BE2C (cell line): Measurements from ENCODE around the gene METTL22.

Experiments used
- DNase-seq: peaks from one replicate; pipeline ENCODE4 v3.0.0-alpha.2; 2020
- H3K27me3 ChIP-seq: fragments of 250-450 bp; sonication (Bioruptor Pico); 2 replicates; pipeline ENCODE4 v1.5.1; 2020; ENCODE audit warnings: mild to moderate bottlenecking
- H3K36me3 ChIP-seq: fragments of 250-450 bp; sonication (Bioruptor Pico); 2 replicates; pipeline ENCODE4 v1.5.1; 2020; ENCODE audit warnings: mild to moderate bottlenecking
- H3K4me1 ChIP-seq: fragments of 250-450 bp; sonication (Bioruptor Pico); 2 replicates; pipeline ENCODE4 v1.5.1; 2020
- H3K4me3 ChIP-seq: 2 replicates; pipeline ENCODE4 v1.5.1; 2011; ENCODE audit warnings: low read depth, low read length
- H3K9me3 ChIP-seq: fragments of 250-450 bp; sonication (Bioruptor Pico); 2 replicates; pipeline ENCODE4 v1.5.1; 2020
- TF ChIP-seq, protein P1 (sequence below): IDR thresholded peaks from 2 replicates; pipeline ENCODE4 v1.5.1; 2012; ENCODE audit warnings: mild to moderate bottlenecking, low read depth, low read length

The METTL22 gene

DNA sequence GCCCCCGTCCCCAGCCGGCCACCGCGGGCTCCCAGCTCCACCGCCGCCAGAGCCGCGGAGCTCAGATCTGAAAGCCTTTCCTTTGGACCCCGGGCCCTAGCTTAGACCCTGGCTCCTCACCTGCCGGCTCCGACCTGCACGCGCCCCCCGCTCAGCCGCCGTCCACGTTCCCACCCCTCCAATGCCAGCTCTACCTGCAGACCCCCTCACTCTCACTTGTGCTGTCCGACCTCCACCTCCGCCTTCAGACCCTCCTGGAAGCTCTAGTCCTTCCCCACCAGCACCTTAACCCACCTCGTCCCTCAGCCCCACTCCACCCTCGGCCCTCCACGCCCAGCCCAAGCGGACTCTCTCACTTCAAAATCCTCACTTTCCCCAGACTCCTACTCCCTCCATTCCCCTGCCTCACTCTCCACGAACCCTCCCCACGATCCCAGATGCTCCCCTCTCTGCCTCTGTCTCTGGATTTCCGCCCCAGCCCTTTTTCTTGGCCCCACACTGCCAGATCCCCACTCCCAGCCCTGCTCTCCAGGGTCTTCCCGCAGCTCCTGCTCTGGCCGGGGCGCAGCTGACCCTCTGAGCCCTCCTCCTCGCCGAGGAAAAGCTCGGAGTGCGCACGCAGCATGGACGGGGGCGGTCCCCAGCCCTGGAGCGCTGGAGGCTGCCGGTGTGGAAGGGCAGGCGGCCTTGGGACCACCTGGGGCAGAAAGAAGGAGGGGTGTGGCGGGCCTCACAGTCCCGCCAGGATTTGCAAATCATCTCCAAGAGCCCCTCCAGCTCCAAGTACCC lies 31.4 kb upstream of the METTL22 start, which contains the start of gene TMEM114:
Gene TMEM114, minus strand, starts transcription at position 612 of the 789 bp plus-strand sequence. CDS start 673 bp downstream, outside the sequence.
- no peaks in the 10 kb centered on the region for H3K36me3 ChIP-seq
- no peaks in the 10 kb centered on the region for H3K4me1 ChIP-seq
- peaks cover 41% of the 10 kb centered on the region for H3K27me3 ChIP-seq
- no peak for DNase-seq
- TF ChIP-seq, protein P1, sequence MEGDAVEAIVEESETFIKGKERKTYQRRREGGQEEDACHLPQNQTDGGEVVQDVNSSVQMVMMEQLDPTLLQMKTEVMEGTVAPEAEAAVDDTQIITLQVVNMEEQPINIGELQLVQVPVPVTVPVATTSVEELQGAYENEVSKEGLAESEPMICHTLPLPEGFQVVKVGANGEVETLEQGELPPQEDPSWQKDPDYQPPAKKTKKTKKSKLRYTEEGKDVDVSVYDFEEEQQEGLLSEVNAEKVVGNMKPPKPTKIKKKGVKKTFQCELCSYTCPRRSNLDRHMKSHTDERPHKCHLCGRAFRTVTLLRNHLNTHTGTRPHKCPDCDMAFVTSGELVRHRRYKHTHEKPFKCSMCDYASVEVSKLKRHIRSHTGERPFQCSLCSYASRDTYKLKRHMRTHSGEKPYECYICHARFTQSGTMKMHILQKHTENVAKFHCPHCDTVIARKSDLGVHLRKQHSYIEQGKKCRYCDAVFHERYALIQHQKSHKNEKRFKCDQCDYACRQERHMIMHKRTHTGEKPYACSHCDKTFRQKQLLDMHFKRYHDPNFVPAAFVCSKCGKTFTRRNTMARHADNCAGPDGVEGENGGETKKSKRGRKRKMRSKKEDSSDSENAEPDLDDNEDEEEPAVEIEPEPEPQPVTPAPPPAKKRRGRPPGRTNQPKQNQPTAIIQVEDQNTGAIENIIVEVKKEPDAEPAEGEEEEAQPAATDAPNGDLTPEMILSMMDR = no peak
- H3K9me3 ChIP-seq = no peaks in the 10 kb centered on the region; the same call in 1 of the 2 replicates
- no peak within 1 kb of the TSS for H3K4me3 ChIP-seq

DNA sequence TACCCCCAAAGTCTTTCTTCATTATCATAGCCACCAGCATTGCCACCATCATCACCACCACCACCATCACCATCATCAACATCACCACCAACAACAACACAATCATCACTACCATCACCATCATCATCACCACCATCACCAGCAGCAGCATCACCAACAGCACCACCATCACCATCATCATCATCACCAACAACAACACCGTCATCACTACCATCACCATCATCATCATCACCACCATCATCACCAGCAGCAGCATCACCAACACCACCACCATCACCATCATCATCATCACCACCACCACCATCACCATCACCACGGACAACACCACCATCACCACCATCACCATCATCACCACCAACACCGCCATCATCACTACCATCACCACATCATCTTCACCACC lies 30.7 kb upstream of the METTL22 start:
- Histone ChIP-seq H3K9me3 (no peaks in the 10 kb centered on the region; the same call in 1 of the 2 replicates), H3K36me3 (no peaks in the 10 kb centered on the region), H3K4me1 (no peaks in the 10 kb centered on the region), H3K4me3 (no peak overlapping the region), H3K27me3 (peaks cover 40% of the 10 kb centered on the region)
- TF ChIP-seq, protein P1 = no peak
- DNase-seq = no peak

DNA sequence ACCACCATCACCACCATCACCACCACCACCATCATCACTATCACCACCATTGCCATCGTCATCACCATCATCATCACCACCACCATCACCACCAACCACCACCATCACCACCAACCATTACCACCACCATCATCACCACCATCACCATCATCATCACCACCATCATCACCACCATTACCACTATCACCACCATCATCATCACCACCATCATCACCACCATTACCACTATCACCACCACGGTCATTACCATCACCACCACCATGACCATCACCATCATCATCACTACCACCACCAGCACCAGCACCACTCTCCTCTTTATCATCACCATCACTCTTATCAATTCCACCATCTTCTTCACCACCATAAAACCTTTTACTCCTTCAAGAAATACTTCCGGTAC lies 30.0 kb upstream of the METTL22 start:
- DNase-seq = no peak
- H3K9me3 ChIP-seq = no peaks in the 10 kb centered on the region; the same call in 1 of the 2 replicates
- no peaks in the 10 kb centered on the region for H3K36me3 ChIP-seq
- no peaks in the 10 kb centered on the region for H3K4me1 ChIP-seq
- peaks cover 36% of the 10 kb centered on the region for H3K27me3 ChIP-seq
- no peak overlapping the region for H3K4me3 ChIP-seq
- TF ChIP-seq, protein P1 = no peak

DNA sequence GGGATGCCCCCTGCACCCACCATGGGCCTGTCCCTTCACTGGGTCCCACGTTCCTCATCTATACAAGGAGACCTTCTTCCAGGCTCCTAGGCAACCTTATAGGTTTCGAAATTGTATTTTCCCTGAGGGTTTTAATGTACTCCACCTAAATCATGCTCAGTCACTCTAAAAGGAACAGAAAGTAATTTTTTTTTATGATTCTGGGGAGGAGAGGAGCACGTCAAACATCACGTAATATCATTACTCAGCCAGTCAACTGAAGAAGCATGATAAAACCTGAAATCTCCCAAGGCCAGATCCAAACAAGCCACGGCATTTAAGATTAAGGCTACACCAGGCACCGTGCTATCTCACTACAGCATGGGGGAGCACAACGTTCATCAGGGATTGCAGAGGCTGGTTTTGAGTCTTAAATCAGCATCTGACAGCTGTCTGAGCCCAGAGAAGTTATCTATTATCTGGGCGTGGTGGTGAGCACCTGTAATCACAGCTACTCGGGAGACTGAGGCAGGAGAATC lies 27.3 kb upstream of the METTL22 start:
- DNase-seq = no peak
- Histone ChIP-seq H3K4me3 (no peak overlapping the region), H3K27me3 (peaks cover 15% of the 10 kb centered on the region), H3K36me3 (no peaks in the 10 kb centered on the region), H3K9me3 (no peaks in the 10 kb centered on the region; the same call in 1 of the 2 replicates), H3K4me1 (no peaks in the 10 kb centered on the region)
- TF ChIP-seq, protein P1 = no peak

DNA sequence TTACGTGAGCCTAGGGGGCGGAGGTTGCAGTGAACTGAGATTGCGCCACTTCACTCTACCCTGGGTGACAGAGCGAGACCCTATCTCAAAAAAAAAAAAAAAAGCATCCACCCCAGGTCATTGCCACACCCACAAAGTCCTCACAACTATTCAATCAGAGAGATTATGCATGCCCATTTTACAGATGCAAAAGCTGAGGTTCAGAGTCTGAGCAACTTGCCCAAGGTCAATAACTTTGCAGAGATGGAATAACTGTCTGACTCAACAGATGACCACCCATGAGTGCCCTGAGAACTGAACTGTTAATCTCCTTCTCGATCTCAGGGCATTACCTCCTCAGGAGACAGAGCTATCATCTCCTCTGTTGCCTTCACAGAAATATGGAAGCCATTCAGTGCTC lies 25.7 kb upstream of the METTL22 start:
- Histone ChIP-seq H3K4me3 (no peak overlapping the region), H3K9me3 (no peaks in the 10 kb centered on the region; the same call in 1 of the 2 replicates)
- DNase-seq = no peak

More for the DNA sequence above, 25.7 kb upstream of the METTL22 start:
- no peaks in the 10 kb centered on the region for H3K36me3 ChIP-seq
- no peaks in the 10 kb centered on the region for H3K4me1 ChIP-seq
- H3K27me3 ChIP-seq = no peaks in the 10 kb centered on the region; the same call in 1 of the 2 replicates
- TF ChIP-seq, protein P1 = no peak
